Suprapubic skin (tissue), 2 donors: ENCODE results near the gene PGAM1.

Source experiments
- EP300 ChIP-seq: sonication (generic); formaldehyde crosslinking; IDR thresholded peaks from one replicate; pipeline ENCODE4 v1.6.1; 2017; ENCODE audit warnings: antibody characterized with exemption
- POLR2A ChIP-seq, 2 donors: fragments of 450-650 bp; IDR thresholded peaks; one replicate each; pipeline ENCODE4 v1.6.1; 2017; ENCODE audit warnings: antibody characterized with exemption in 2 of 2, mild to moderate bottlenecking in 2 of 2, moderate library complexity in 2 of 2

- TF ChIP-seq EP300 = no peak
- TF ChIP-seq POLR2A (IDR thresholded peaks at IDR 0.05) = no peak
These were observed 19.9 kb upstream of the PGAM1 start for GRCh38 chr10:97406064-97406463.
